Measurements from ENCODE around the gene ARL5A.
A peak's percentile ranks its signal among the peaks of the same experiment; 100 is the strongest.

Gene ARL5A

DNA sequence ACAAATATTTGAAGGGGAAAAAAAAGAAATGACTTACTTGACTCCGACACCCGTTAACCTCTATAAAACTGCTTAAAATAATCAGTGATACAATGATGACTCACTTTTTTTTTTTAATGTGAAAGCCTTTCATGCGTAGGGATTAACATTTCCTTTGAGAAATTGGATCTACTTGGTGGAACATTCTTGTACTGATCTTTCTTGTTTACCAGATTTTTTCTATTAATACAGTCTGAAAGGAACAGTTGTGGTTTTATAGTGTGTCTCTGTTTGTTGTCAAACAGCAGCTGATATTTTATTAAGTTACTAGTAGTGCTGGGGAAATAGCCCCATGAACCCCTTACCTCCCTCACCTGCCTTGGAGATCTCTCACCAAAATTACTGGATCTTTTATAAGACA is 53.7 kb downstream of the ARL5A start:
- no peak for DNase-seq
- H3K27me3 ChIP-seq, result no peaks in the 10 kb centered on the region
- H3K9me3 ChIP-seq, result peaks cover 0 to 4% (median 0%) of the 10 kb centered on the region in 3 donors
- H3K27ac ChIP-seq, result peak overlapping the region; percentile 52 to 66
- intact Hi-C loops (cut with DNase I; ENCODE audit: low total_unique reads), result no loop called here
- H3K36me3 ChIP-seq, result peaks cover 12 to 28% (median 21%) of the 10 kb centered on the region in 3 donors
- H3K4me1 ChIP-seq, result peaks cover 0 to 10% (median 0%) of the 10 kb centered on the region in 4 donors
- no peak overlapping the region for H3K4me3 ChIP-seq
- TF ChIP-seq, protein P1, sequence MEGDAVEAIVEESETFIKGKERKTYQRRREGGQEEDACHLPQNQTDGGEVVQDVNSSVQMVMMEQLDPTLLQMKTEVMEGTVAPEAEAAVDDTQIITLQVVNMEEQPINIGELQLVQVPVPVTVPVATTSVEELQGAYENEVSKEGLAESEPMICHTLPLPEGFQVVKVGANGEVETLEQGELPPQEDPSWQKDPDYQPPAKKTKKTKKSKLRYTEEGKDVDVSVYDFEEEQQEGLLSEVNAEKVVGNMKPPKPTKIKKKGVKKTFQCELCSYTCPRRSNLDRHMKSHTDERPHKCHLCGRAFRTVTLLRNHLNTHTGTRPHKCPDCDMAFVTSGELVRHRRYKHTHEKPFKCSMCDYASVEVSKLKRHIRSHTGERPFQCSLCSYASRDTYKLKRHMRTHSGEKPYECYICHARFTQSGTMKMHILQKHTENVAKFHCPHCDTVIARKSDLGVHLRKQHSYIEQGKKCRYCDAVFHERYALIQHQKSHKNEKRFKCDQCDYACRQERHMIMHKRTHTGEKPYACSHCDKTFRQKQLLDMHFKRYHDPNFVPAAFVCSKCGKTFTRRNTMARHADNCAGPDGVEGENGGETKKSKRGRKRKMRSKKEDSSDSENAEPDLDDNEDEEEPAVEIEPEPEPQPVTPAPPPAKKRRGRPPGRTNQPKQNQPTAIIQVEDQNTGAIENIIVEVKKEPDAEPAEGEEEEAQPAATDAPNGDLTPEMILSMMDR (IDR thresholded peaks at IDR 0.05), result no peak

DNA sequence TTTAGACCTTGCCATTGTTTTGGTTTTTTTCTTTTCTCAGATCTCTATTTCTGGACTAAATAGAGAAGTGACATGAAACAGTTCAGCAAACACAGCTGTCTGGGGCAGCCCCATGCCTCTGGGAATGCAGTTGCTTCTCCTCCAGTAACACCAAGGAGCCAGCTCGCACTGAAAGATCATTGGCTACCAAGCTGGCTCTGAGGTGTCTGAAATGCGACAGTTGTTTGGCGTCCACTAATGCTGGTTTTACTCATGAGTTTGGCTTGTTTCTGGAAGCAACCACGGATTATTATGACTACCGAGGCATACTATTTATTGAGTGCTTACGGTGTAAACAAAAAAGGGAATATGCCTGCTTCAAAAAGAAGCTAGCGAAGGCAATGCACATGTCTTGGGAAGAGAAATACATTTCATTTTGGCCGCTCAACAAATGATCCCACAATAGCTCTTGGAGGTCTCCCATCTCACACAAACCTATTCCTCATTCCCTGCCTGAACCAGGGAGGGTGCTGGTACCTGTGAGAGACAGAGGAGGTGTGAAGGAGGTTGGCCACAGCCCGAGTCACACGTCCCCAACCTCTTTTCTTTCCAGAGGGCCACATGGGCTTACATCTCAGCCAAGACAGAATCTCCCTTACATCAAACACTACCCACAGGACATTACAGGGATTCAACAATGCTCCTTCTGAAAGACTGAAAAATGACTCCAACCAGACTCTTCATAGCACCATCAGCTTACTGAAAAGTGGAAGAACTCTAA is 56.4 kb downstream of the ARL5A start:
- peak in 1 of 2 donors; percentile 41 for DNase-seq
- Histone ChIP-seq H3K27me3 (no peaks in the 10 kb centered on the region), H3K4me1 (peaks cover 0 to 10% (median 0%) of the 10 kb centered on the region in 4 donors), H3K36me3 (peaks cover 6 to 10% (median 9%) of the 10 kb centered on the region in 3 donors), H3K9me3 (no peaks in the 10 kb centered on the region), H3K4me3 (no peak overlapping the region), H3K27ac (no peak overlapping the region)
- intact Hi-C loops (cut with DNase I; ENCODE audit: low total_unique reads), result no loop called here
- TF ChIP-seq, protein P1 (IDR thresholded peaks at IDR 0.05), result no peak

DNA sequence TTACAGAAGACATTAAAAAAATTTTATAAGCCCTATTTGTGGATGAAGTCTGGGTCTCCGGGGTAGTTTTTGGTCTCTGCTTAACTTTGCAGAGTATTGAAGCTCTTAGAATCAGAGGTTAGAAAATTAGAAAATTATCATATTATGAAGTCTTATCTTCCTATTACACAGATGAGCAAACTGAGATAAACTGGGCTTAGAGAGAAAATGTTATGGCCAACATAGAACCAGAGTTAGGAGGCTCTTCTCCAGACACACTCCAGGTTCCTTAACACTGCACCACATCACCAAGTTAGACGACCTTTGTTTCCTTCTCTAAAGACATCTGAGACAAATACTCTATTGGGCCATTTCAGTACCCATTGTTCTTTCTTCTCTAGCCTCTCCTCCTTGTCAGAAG is 57.2 kb downstream of the ARL5A start:
- no peak overlapping the region for H3K4me3 ChIP-seq
- no peak for DNase-seq
- no peaks in the 10 kb centered on the region for H3K9me3 ChIP-seq
- peaks cover 0 to 10% (median 0%) of the 10 kb centered on the region in 4 donors for H3K4me1 ChIP-seq
- H3K36me3 ChIP-seq, result peaks cover 1 to 4% (median 3%) of the 10 kb centered on the region in 3 donors
- intact Hi-C loops (cut with DNase I; ENCODE audit: low total_unique reads), result no loop called here
- TF ChIP-seq, protein P1 (IDR thresholded peaks at IDR 0.05), result no peak
- no peak overlapping the region for H3K27ac ChIP-seq
- H3K27me3 ChIP-seq, result no peaks in the 10 kb centered on the region

DNA sequence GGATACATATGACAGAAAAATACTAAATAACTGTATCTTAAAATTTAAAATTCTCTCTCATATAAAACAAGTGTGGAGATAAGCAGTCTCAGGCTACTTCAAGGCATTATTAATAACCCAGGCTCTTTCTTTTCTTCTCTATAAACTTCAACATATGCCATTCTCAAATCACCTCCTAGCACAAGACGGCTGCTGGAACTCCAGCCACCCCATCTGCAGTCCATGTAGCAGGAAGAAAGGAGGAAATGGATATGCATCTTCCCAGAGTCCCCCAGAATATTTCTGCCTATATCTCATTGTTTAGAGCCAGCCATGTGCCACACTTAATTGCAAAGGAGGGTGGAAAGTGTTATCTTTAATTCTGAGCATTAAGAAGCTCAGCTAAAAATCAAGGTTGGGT is 58.6 kb downstream of the ARL5A start:
- DNase-seq, result no peak
- no peaks in the 10 kb centered on the region for H3K27me3 ChIP-seq
- H3K4me3 ChIP-seq, result no peak overlapping the region
- no peaks in the 10 kb centered on the region for H3K9me3 ChIP-seq
- H3K36me3 ChIP-seq, result no peaks in the 10 kb centered on the region
- TF ChIP-seq, protein P1 (IDR thresholded peaks at IDR 0.05), result no peak
- no peak overlapping the region for H3K27ac ChIP-seq
- peaks cover 0 to 7% (median 0%) of the 10 kb centered on the region in 4 donors for H3K4me1 ChIP-seq
- intact Hi-C loops (cut with DNase I; ENCODE audit: low total_unique reads), result loop anchor here (2.0 kb wide), 1 partner anchor 91 kb away; no protein-coding TSS in a partner anchor

DNA sequence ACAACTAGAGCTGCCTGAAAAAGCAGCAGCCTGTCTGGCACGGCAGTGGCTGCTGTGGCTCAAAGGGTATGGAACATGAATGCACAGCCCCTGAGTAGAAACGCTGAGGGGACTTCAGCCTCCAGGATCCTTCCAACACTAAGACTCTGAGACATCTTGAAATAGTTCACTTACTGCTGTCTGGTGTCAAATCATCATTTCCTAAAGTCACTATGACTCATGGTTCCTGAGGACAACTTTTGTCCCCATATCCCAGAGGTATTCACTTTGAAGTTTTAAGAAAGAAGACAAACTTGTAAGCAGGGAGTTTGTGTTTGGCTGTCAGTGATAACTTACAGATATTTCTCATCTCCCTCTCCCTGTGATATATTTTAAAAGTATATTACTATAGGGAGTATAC is 60.7 kb downstream of the ARL5A start:
- H3K4me3 ChIP-seq, result no peak overlapping the region
- no peaks in the 10 kb centered on the region for H3K9me3 ChIP-seq
- H3K36me3 ChIP-seq, result no peaks in the 10 kb centered on the region
- no peaks in the 10 kb centered on the region for H3K4me1 ChIP-seq
- intact Hi-C loops (cut with DNase I; ENCODE audit: low total_unique reads), result no loop called here
- no peak for DNase-seq
- H3K27me3 ChIP-seq, result no peaks in the 10 kb centered on the region
- no peak overlapping the region for H3K27ac ChIP-seq
- TF ChIP-seq, protein P1 (IDR thresholded peaks at IDR 0.05), result no peak
